Measurements from ENCODE around the gene EIPR1.

Gene EIPR1

DNA sequence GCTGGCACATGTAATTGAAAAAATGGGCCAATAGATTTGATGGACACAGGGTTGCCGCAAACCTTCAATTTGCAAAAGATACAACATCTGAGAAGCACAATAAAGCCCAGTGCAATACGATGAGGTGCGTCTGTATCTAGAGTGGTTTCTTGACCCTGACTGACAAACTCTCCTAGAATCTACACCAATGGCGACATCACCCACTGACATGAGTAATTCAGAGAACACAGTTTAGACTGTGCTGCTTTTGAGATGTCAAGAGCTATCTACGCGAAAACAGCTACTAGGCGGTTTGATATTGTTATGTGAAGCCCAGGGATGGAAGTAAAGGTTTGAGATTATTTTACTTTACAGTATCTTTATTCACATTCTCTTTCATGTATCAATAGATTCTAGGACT, 104.9 kb downstream of the EIPR1 start:
- no peak for DNase-seq
- H3K36me3 ChIP-seq = no peaks in the 10 kb centered on the region
- H3K4me3 ChIP-seq (ENCODE audit: low read depth, low read length) = no peak overlapping the region
- no peaks in the 10 kb centered on the region for H3K4me1 ChIP-seq
- H3K27me3 ChIP-seq = no peaks in the 10 kb centered on the region
- no peaks in the 10 kb centered on the region for H3K9me3 ChIP-seq
- TF ChIP-seq CTCF (IDR thresholded peaks at IDR 0.05; ENCODE audit: low read depth, low read length) = no peak

DNA sequence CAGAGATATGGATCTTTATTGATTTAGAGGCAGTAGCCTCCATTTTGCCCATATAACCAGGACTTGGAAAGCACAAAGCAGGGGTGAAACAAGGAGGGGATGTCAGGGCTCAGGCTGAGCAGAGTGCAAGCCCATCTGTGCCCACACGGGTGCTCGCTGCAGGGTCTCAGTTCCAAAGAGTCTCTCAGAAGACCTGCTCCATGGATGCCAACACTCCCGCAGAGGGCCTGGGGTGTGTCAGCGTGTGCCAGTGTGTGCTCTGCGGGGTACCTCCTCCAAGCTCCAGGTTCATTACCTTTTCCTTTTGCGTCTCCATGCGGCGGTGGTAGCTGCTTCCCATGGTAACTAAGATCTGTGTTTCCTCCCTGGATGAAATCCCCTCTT, 107.5 kb downstream of the EIPR1 start:
- Histone ChIP-seq H3K4me1 (no peaks in the 10 kb centered on the region), H3K9me3 (no peaks in the 10 kb centered on the region), H3K36me3 (no peaks in the 10 kb centered on the region; the same call in 1 of the 2 replicates), H3K27me3 (no peaks in the 10 kb centered on the region), H3K4me3 (ENCODE audit: low read depth, low read length) (no peak overlapping the region)
- no peak for TF ChIP-seq CTCF (IDR thresholded peaks at IDR 0.05; ENCODE audit: low read depth, low read length)
- no peak for DNase-seq

DNA sequence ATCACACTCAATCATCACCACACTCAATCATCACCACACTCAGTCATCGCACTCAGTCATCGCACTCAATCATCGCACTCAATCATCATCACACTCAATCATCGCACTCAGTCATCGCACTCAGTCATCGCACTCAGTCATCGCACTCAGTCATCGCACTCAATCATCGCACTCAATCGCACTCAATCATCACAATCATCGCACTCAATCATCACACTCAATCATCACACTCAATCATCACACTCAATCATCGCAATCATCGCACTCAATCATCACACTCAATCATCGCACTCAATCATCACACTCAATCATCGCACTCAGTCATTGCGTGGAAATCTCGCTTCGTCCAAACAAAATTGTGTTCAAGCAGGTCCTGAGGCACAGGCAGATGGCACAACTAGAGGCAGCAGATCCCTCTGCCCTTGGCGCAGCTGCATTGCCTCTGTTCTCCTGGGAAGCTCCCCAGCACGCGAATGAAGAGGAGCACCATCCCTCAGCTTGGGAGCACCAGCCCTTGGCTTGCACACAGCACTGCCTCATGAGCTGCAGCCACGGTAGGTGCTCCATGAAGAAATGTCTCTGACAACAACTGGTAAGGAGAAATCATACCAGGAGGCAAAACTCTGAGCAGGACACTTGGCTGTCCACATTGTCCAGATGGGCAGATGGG, 108.1 kb downstream of the EIPR1 start:
- H3K36me3 ChIP-seq = no peaks in the 10 kb centered on the region; the same call in 1 of the 2 replicates
- no peak for TF ChIP-seq CTCF (IDR thresholded peaks at IDR 0.05; ENCODE audit: low read depth, low read length)
- H3K4me1 ChIP-seq = no peaks in the 10 kb centered on the region
- no peaks in the 10 kb centered on the region for H3K27me3 ChIP-seq
- no peak overlapping the region for H3K4me3 ChIP-seq (ENCODE audit: low read depth, low read length)
- no peak for DNase-seq
- no peaks in the 10 kb centered on the region for H3K9me3 ChIP-seq

DNA sequence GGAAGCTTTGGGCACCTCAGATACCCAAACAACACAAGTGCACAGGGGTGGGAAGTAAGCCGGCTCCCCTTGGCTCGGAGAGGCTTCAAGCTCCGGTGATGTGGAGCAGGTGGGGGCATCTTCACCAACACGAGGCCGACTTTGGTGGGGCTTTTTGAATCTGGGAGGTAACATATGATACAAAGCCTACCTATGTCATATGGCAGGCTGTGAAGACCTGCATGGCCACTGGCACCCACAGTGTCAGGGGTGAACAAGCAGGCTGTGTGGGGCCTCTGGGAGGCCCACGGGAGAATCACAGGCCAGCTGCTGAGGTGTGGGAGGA, 109.0 kb downstream of the EIPR1 start:
- H3K27me3 ChIP-seq = no peaks in the 10 kb centered on the region
- DNase-seq = no peak
- H3K4me1 ChIP-seq = no peaks in the 10 kb centered on the region; the same call in 1 of the 2 replicates
- no peak overlapping the region for H3K4me3 ChIP-seq (ENCODE audit: low read depth, low read length)
- no peaks in the 10 kb centered on the region; the same call in 1 of the 2 replicates for H3K36me3 ChIP-seq
- no peaks in the 10 kb centered on the region for H3K9me3 ChIP-seq
- TF ChIP-seq CTCF (IDR thresholded peaks at IDR 0.05; ENCODE audit: low read depth, low read length) = no peak

DNA sequence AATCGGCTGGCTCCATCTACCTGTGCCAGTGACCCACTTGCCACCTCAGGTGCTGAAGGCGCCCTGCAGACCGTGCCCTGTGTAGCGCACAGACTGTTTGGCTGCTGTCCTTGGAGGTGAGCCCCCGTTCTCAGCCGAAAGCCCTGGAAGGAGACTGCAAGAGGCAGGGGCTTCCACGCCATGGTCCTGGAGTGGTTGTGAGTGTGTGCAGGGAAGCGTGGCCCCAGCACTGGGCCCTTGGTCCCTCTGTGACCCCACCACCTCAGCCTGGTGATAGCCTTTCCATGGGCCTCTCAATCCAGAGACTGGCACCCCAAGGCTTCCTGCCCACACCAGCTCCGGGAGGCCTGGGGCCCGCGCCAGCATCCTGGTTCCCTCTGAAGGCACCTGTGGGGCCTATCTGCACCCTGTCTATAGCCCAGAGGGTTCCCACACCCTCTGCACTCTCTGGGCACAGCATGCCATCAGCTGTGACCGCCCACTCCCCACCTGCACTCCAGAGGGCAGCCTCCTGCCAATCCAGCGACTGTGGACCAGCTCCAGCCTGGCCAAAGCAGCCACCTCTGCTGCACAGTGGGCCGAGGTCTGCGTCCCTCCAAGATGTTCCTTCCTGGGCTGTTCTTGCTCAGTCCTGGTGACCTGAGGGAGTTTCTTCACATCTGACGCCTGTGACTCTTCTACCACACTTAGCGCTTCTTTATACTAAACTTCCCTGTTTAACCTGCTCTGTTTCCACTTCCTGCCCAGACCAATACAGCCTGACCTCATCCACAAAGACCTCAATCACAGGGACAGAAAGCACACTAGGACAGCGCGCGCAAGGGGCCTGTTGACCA, 109.5 kb downstream of the EIPR1 start:
- TF ChIP-seq CTCF (IDR thresholded peaks at IDR 0.05; ENCODE audit: low read depth, low read length) = no peak
- DNase-seq = no peak
- Histone ChIP-seq H3K4me1 (no peaks in the 10 kb centered on the region; the same call in 1 of the 2 replicates), H3K27me3 (no peaks in the 10 kb centered on the region), H3K36me3 (no peaks in the 10 kb centered on the region; the same call in 1 of the 2 replicates), H3K9me3 (no peaks in the 10 kb centered on the region), H3K4me3 (ENCODE audit: low read depth, low read length) (no peak overlapping the region)
